HepG2 (cell line): ENCODE measurements around the gene PEX10. TPM values are rescaled to one million over a fixed set of nuclear protein-coding genes. Genes with fewer than 3 reads are reported as not detected.

Experiments used
- BATF2 ChIP-seq: sonication (generic); formaldehyde crosslinking; IDR thresholded peaks from 2 replicates; pipeline ENCODE4 v1.8.0; 2022; ENCODE audit warnings: mild to moderate bottlenecking, missing genetic modification reagents, moderate library complexity
- CEBPZ ChIP-seq: IDR thresholded peaks from 2 replicates; pipeline ENCODE4 v1.6.1; 2012; ENCODE audit warnings: low read length, improper control_type of control experiment
- CHD4 ChIP-seq: fragments of 200-600 bp; sonication (generic); IDR thresholded peaks from 2 replicates; pipeline ENCODE4 v1.7.0; 2017; ENCODE audit warnings: mild to moderate bottlenecking, low read length, borderline replicate concordance
- GZF1 ChIP-seq: sonication (generic); formaldehyde crosslinking; IDR thresholded peaks from 2 replicates; pipeline ENCODE4 v1.5.1; 2020; ENCODE audit warnings: mild to moderate bottlenecking, missing genetic modification reagents
- KLF12 ChIP-seq: sonication (generic); formaldehyde crosslinking; IDR thresholded peaks from 2 replicates; pipeline ENCODE4 v1.4.0; 2020; ENCODE audit warnings: missing genetic modification reagents, borderline replicate concordance
- MTA3 ChIP-seq: sonication (generic); formaldehyde crosslinking; IDR thresholded peaks from 2 replicates; pipeline ENCODE4 v1.4.0; 2020; ENCODE audit warnings: missing genetic modification reagents
- SALL1 ChIP-seq: sonication (generic); formaldehyde crosslinking; IDR thresholded peaks from 2 replicates; pipeline ENCODE4 v1.8.0; 2022; ENCODE audit warnings: mild to moderate bottlenecking, missing genetic modification reagents
- ZNF350 ChIP-seq: sonication (generic); formaldehyde crosslinking; IDR thresholded peaks from 2 replicates; pipeline ENCODE4 v1.4.0; 2020; ENCODE audit warnings: mild to moderate bottlenecking, low read depth, missing genetic modification reagents, borderline replicate concordance
- ZNF563 ChIP-seq: sonication (generic); formaldehyde crosslinking; IDR thresholded peaks from 2 replicates; pipeline ENCODE4 v1.8.0; 2022; ENCODE audit warnings: mild to moderate bottlenecking, moderate library complexity, missing genetic modification reagents
- ZNF740 ChIP-seq: sonication (generic); formaldehyde crosslinking; IDR thresholded peaks from 2 replicates; pipeline ENCODE4 v1.4.0; 2020; ENCODE audit warnings: missing genetic modification reagents
- ZNF879 ChIP-seq: sonication (generic); formaldehyde crosslinking; IDR thresholded peaks from 2 replicates; pipeline ENCODE4 v1.8.1; 2023; ENCODE audit warnings: missing genetic modification reagents
- ZNF883 ChIP-seq: sonication (generic); formaldehyde crosslinking; IDR thresholded peaks from 2 replicates; pipeline ENCODE4 v1.5.1; 2020; ENCODE audit warnings: mild to moderate bottlenecking, missing genetic modification reagents; ENCODE audit errors: not compliant biosample characterization
- polyA plus RNA-seq, 8 experiments: library from polyadenylated mRNA; depleted of rRNA in 3 of 8; stranded (reverse) in 7 of 8; unstranded in 1 of 8; fragments of >200 nt; fragmentation: Illumina TruSeq in 4 of 8; extraction: Trizol in 4 of 8; gene quantifications; 2 replicates each; pipeline versions ENCODE4 v1.2.1 to v1.2.3, GENCODE V29; 2011 to 2016; ENCODE audit warnings: low read depth in 4 of 8, missing spikeins in 1 of 8, mixed read lengths in 1 of 8; ENCODE audit not compliant: insufficient read depth in 1 of 8
- total RNA-seq, 5 experiments: library from RNA; depleted of rRNA; stranded (reverse); fragments of >200 nt; fragmentation: Illumina TruSeq; extraction: Trizol; gene quantifications; 2 replicates each; pipeline ENCODE4 v1.2.3, GENCODE V29; 2016; ENCODE audit warnings: low read depth in 1 of 5
- TF ChIP-seq, protein P1 (sequence below): sonication (generic); formaldehyde crosslinking; IDR thresholded peaks from 2 replicates; pipeline ENCODE4 v1.4.0; 2020; ENCODE audit warnings: mild to moderate bottlenecking, missing genetic modification reagents
- TF ChIP-seq, protein P2 (sequence below): sonication (generic); formaldehyde crosslinking; IDR thresholded peaks from 2 replicates; pipeline ENCODE4 v1.4.0; 2020; ENCODE audit warnings: missing genetic modification reagents

PEX10 gene
- total and polyA plus RNA-seq, 2 of the 13 experiments (the other 11 are each of a cell fraction or from before 2014, with no cell fraction given): 16.1 to 39.6 TPM

DNA sequence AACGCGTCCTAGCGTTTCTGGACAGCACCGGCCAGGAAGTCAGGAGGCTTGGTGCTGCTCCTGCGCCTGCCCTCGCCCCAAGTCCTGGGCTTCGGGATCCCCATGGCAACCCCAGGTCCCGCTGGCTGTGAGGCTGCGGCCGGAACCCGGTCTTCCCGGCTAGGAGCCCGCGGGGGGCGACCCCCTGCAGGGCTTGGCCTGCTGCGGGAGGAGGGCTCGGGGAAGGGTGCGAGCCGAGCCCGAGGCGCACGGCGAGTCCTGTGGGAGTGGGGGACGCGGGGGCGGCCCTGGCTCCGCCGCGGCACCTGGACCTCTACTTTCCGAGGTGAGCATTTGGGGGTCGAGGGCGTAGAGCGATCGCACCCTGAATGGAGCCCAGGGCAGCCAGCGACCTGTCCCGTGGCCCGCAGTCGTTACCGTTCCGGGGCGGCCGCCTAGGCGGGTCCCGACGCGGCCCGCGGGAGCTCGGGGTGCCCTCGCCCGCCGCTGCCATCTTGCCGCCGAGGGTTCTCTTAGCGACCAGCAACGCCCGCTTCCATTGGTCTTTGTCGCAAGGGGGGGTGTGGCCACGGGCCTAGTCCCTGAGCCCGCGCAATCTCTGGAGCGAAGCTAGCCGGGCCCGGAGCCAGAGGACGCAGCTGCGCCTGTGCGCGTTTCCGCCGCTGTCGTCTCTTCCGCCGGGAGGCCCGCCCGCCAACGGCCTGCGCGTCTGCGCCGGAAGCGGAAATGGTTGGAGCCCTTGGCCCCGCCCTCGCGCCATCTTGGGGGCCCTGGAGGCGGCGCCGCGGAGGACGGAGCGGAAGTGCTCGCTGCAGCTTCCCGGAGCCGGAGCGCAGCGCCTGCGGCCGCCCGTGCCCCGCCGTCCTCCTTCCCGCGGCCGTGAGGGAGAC is 21.1 kb downstream of the PEX10 start, which contains the start of the genes MORN1 and RER1 (continued):
- TF ChIP-seq KLF12: peak; percentile 80
- peak; percentile 79; the same call in 1 of the 2 replicates for TF ChIP-seq ZNF563 (CRISPR knock-in tag)
- peak; percentile 35; the same call in 1 of the 2 replicates for TF ChIP-seq SALL1 (CRISPR knock-in tag)
- no peak for TF ChIP-seq CEBPZ
- TF ChIP-seq ZNF350: 0 out of 2 replicates have a peak, but pooled peaks have one; percentile 32
- TF ChIP-seq, protein P1, sequence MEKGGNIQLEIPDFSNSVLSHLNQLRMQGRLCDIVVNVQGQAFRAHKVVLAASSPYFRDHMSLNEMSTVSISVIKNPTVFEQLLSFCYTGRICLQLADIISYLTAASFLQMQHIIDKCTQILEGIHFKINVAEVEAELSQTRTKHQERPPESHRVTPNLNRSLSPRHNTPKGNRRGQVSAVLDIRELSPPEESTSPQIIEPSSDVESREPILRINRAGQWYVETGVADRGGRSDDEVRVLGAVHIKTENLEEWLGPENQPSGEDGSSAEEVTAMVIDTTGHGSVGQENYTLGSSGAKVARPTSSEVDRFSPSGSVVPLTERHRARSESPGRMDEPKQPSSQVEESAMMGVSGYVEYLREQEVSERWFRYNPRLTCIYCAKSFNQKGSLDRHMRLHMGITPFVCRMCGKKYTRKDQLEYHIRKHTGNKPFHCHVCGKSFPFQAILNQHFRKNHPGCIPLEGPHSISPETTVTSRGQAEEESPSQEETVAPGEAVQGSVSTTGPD (CRISPR knock-in tag): no peak
- TF ChIP-seq, protein P2, sequence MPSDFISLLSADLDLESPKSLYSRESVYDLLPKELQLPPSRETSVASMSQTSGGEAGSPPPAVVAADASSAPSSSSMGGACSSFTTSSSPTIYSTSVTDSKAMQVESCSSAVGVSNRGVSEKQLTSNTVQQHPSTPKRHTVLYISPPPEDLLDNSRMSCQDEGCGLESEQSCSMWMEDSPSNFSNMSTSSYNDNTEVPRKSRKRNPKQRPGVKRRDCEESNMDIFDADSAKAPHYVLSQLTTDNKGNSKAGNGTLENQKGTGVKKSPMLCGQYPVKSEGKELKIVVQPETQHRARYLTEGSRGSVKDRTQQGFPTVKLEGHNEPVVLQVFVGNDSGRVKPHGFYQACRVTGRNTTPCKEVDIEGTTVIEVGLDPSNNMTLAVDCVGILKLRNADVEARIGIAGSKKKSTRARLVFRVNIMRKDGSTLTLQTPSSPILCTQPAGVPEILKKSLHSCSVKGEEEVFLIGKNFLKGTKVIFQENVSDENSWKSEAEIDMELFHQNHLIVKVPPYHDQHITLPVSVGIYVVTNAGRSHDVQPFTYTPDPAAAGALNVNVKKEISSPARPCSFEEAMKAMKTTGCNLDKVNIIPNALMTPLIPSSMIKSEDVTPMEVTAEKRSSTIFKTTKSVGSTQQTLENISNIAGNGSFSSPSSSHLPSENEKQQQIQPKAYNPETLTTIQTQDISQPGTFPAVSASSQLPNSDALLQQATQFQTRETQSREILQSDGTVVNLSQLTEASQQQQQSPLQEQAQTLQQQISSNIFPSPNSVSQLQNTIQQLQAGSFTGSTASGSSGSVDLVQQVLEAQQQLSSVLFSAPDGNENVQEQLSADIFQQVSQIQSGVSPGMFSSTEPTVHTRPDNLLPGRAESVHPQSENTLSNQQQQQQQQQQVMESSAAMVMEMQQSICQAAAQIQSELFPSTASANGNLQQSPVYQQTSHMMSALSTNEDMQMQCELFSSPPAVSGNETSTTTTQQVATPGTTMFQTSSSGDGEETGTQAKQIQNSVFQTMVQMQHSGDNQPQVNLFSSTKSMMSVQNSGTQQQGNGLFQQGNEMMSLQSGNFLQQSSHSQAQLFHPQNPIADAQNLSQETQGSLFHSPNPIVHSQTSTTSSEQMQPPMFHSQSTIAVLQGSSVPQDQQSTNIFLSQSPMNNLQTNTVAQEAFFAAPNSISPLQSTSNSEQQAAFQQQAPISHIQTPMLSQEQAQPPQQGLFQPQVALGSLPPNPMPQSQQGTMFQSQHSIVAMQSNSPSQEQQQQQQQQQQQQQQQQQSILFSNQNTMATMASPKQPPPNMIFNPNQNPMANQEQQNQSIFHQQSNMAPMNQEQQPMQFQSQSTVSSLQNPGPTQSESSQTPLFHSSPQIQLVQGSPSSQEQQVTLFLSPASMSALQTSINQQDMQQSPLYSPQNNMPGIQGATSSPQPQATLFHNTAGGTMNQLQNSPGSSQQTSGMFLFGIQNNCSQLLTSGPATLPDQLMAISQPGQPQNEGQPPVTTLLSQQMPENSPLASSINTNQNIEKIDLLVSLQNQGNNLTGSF (CRISPR knock-in tag): no peak
- no peak for TF ChIP-seq BATF2 (CRISPR knock-in tag)
- TF ChIP-seq ZNF740 (CRISPR knock-in tag): 0 out of 2 replicates have a peak, but pooled peaks have one; percentile 42
- 0 out of 2 replicates have a peak, but pooled peaks have one; percentile 38 for TF ChIP-seq ZNF879 (CRISPR knock-in tag)
- TF ChIP-seq ZNF883 (CRISPR knock-in tag): peak; percentile 48
- TF ChIP-seq GZF1: no peak
- no peak for TF ChIP-seq CHD4
- no peak for TF ChIP-seq MTA3
